HG03108 (cell line): ENCODE measurements around the gene HIBCH.
A peak's percentile ranks its signal among the peaks of the same experiment; 100 is the strongest.
"Not testable (repeated sequence)": the region's sequence is repeated elsewhere in the genome, so short reads cannot be mapped to it uniquely, and the experiment has no call there.

Experiments used
- ATAC-seq: cut with Tn5 transposase; IDR thresholded peaks from one replicate; pipeline ENCODE4 v1.9.1; 2021; ENCODE audit warnings: moderate library complexity; ENCODE audit not compliant: unreplicated experiment

The HIBCH gene

GRCh38 chr2:190343536-190344275, 24.1 kb upstream of the HIBCH start, which contains the start of gene INPP1:
Gene INPP1 (plus strand): TSS chr2:190343589. CDS start chr2:190360103, 16,514 bp downstream.
- peak; percentile 43 for ATAC-seq

DNA sequence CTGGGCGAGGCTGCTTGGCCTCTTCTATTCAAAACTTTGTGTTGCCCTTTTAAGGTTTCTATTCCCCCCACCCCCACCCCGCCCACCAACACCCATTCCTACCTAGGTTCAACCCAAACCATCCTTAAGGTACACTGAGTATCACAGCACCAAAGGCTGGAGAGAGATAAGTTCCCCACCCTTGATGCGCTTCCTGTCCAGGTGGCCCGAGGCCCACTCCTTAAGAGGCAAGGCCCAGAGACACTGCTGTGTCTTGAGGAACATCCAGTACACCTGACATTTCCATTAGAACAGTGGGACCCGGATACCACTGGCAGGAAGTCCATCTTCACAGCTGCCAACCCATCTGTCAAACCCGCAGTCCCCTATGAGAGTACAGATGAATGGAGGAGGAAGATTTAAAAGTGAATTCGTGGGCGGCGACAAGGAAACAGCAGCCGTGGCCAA, 23.5 kb upstream of the HIBCH start:
- ATAC-seq: no peak

DNA sequence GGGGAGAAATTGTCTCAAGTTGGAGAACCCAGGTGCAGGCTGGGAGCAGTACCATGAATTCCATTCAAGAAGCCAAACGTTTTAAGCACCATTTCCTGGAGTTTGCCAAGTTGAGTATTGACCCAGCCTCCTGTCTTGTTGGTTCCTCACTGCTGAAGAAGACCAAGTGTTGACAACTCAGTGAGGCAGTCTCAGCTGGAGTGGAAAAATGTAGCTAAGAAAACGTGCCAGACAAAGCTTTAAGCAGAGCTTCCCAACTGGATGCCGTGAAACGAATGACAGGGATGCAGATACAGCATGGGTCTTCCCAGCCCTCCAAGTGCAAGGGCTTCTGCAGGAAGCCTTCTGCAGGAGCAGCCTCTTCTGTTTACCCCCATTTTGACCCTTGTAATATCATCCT, 23.0 kb upstream of the HIBCH start:
- ATAC-seq: no peak

GRCh38 chr2:190340369-190340768, 20.7 kb upstream of the HIBCH start:
- ATAC-seq: no peak

DNA sequence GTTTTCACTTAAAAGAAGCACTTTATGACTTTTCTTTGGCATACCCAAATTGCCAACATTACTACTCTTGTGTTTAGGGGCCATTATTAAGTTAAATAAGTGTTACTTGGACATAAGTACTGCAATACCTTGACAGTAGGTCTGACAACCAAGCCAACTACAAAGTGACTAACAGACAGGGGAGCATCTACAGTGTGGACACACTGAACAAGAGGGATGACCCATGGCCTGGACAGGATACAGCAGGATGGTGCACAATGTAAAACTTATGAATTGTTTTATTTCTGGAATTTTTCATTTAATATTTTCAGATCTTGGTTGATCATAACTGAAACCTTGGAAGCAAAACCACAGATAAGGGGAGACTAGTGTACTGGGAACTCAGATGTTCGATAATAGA, 19.8 kb upstream of the HIBCH start:
- ATAC-seq: no peak

DNA sequence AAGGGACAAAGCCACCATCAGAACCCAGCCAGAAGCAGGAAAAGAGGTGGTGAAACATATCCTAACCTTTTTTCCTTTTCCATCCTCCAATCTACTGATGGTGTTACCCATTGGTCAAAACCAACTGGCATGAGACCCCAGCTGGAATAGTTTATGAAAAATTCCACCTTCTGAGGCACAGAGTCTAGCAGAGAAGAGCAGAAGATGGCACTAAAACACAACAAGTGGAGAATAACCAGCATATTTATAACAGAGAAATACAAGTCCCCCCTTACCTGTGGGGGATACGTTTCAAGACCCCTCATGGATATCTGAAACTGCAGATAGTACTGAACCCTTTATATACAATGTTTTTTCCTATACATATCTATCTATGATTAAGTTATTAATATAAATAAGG, 18.8 kb upstream of the HIBCH start:
- no peak for ATAC-seq

DNA sequence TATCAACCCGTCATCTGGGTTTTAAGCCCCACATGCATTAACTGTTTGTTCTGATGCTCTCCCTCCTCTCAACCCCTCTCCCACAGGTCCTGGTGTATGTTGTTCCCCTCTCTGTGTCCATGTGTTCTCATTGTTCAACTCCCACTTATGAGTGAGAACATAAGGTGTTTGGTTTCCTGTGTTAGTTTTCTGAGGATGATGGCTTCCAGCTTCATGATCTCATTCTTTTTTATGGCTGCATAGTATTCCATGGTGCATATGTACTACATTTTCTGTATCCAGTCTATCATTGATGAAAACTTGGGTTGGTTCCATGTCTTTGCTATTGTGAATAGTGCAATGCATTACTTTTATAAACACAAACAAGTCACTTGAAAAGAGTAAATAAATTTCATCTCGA, 16.8 kb upstream of the HIBCH start:
- no peak for ATAC-seq

- ATAC-seq: not testable (repeated sequence)
Measured at GRCh38 chr2:190335584-190335983, 16.0 kb upstream of the HIBCH start.

- ATAC-seq: no peak
Measured at GRCh38 chr2:190335225-190335559, 15.6 kb upstream of the HIBCH start.

- no peak for ATAC-seq
Measured at GRCh38 chr2:190334479-190335224, 15.0 kb upstream of the HIBCH start.

DNA sequence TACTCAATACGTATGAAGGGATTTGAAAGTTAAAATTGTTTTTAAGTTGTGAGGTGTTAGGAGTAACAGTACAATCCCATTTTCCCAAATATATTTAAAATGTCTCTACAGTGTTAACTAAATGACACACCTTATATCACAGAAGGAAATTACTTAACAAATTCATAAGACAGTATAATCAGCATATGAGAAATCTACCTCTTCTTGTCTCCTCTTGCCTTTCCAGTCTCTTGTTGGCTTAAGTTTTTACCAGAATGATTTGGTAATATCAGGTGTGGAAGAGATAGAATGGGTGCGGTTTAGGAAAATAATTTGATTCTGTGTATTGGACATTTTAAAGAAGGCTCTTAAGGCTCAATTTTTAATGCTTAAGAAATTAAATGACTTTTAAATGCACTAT, 14.3 kb upstream of the HIBCH start:
- ATAC-seq: no peak

GRCh38 chr2:190333395-190333794, 13.8 kb upstream of the HIBCH start:
- no peak for ATAC-seq

- no peak for ATAC-seq
Measured at GRCh38 chr2:190328573-190329147, 9.0 kb upstream of the HIBCH start.

- no peak for ATAC-seq
Measured at GRCh38 chr2:190327867-190328572, 8.4 kb upstream of the HIBCH start.

DNA sequence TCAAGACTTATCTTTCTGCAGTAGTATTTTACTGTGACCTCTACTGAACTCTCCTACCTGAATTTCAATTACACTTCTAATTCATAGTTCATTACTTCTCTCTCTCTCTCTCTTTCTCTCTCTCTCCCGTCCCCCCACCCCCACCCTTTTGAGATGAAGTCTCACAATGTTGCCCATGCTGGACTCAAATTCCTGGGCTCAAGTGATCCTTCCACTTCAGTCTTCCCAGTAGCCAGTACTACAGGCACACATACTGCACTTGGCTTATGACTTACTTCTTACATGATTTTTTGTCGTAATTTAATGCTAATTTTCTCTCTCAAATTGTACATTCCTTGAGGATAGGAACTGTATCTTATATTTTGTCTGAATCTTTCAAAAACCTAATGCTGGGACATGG, 6.0 kb upstream of the HIBCH start:
- no peak for ATAC-seq

DNA sequence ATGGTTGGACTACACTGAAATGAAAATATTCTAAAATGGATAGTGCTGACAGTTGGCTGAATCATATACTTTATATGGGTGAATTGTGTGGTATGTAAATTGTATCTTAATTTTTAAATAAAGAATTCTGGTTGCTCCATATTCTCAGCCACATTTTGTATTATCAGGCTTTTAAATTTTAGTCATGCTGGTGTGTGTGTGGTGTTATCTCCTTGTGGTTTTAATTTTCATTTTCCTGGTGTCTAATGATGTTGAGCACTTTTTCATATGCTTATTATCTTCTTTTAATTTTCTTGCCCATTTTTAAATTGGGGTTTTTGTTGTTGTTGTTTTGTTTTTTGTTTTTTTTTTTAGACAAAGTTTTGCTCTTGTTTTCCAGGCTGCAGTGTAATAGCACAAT, 3.8 kb upstream of the HIBCH start:
- ATAC-seq: no peak

GRCh38 chr2:190320696-190321095, 1.1 kb upstream of the HIBCH start:
- ATAC-seq: no peak

GRCh38 chr2:190318931-190319554, 583 bp downstream of the HIBCH start:
- peak; percentile 25 for ATAC-seq

GRCh38 chr2:190318514-190318913, 1.1 kb downstream of the HIBCH start:
- ATAC-seq: no peak

GRCh38 chr2:190315273-190315672, 4.4 kb downstream of the HIBCH start:
- ATAC-seq: no peak

- no peak for ATAC-seq
Measured at GRCh38 chr2:190313880-190314279, 5.7 kb downstream of the HIBCH start.
